Astrocyte (in vitro differentiated cells and primary cell): Measurements from ENCODE around the gene JAKMIP2. TPM values are rescaled to one million over a fixed set of nuclear protein-coding genes. Genes with fewer than 3 reads are reported as not detected.

Experiments
- DNase-seq: peaks from one replicate; pipeline ENCODE4 v3.0.0-alpha.2; 2010; ENCODE audit warnings: low read depth
- FAIRE-seq: peaks from 2 replicates; lab custom pipeline; 2011; peaks lifted over from hg19 to GRCh38; lab: Jason Lieb, UNC
- H2AFZ ChIP-seq: 2 replicates; pipeline ENCODE4 v1.6.0; 2012; ENCODE audit warnings: low read depth, low read length, inconsistent platforms
- H3K27ac ChIP-seq: 2 replicates; pipeline ENCODE4 v1.5.1; 2011; ENCODE audit warnings: low read depth, low read length, inconsistent platforms
- H3K27me3 ChIP-seq: 2 replicates; pipeline ENCODE4 v1.6.0; 2011; ENCODE audit warnings: low read length, inconsistent platforms; ENCODE audit not compliant: insufficient read depth
- H3K36me3 ChIP-seq: 2 replicates; pipeline ENCODE4 v1.5.1; 2011; ENCODE audit warnings: low read length, inconsistent platforms; ENCODE audit not compliant: insufficient read depth
- H3K4me1 ChIP-seq: 2 replicates; pipeline ENCODE4 v1.5.1; 2011; ENCODE audit warnings: low read length, inconsistent platforms; ENCODE audit not compliant: insufficient read depth
- H3K4me2 ChIP-seq: 2 replicates; pipeline ENCODE4 v1.6.0; 2012; ENCODE audit warnings: low read length, inconsistent platforms
- H3K4me3 ChIP-seq: 2 replicates; pipeline ENCODE4 v1.5.1; 2011; ENCODE audit warnings: low read depth, mild to moderate bottlenecking, low read length, inconsistent platforms; ENCODE audit not compliant: insufficient read depth
- H3K79me2 ChIP-seq: 2 replicates; pipeline ENCODE4 v1.6.0; 2012; ENCODE audit warnings: mild to moderate bottlenecking, low read length, inconsistent platforms; ENCODE audit not compliant: insufficient read depth
- H3K9ac ChIP-seq: 2 replicates; pipeline ENCODE4 v1.6.0; 2012; ENCODE audit warnings: mild to moderate bottlenecking, low read length, inconsistent platforms
- H3K9me3 ChIP-seq: 2 replicates; pipeline ENCODE4 v1.5.1; 2012; ENCODE audit warnings: low read depth, mild to moderate bottlenecking, low read length, inconsistent platforms; ENCODE audit not compliant: insufficient read depth
- H4K20me1 ChIP-seq: 2 replicates; pipeline ENCODE4 v1.6.0; 2012; ENCODE audit warnings: low read length, inconsistent platforms; ENCODE audit not compliant: insufficient read depth
- H3K27ac Mint-ChIP-seq: one replicate; pipeline ENCODE4 v1.8.0; 2021; ENCODE audit warnings: mild to moderate bottlenecking, mixed read lengths; ENCODE audit not compliant: unreplicated experiment
- H3K27me3 Mint-ChIP-seq: one replicate; pipeline ENCODE4 v1.8.0; 2021; ENCODE audit warnings: low read depth, mixed read lengths; ENCODE audit not compliant: unreplicated experiment
- H3K36me3 Mint-ChIP-seq: one replicate; pipeline ENCODE4 v1.8.0; 2021; ENCODE audit warnings: low read depth, mixed read lengths; ENCODE audit not compliant: unreplicated experiment
- H3K4me1 Mint-ChIP-seq: one replicate; pipeline ENCODE4 v1.8.0; 2021; ENCODE audit warnings: low read depth, mixed read lengths; ENCODE audit not compliant: unreplicated experiment
- H3K4me3 Mint-ChIP-seq: one replicate; pipeline ENCODE4 v1.8.0; 2021; ENCODE audit warnings: mild to moderate bottlenecking, moderate library complexity, mixed read lengths; ENCODE audit not compliant: unreplicated experiment
- H3K9me3 Mint-ChIP-seq: one replicate; pipeline ENCODE4 v1.8.0; 2021; ENCODE audit warnings: mild to moderate bottlenecking, mixed read lengths; ENCODE audit not compliant: unreplicated experiment
- CTCF ChIP-seq: IDR thresholded peaks from 2 replicates; pipeline ENCODE4 v1.5.1; 2011; ENCODE audit warnings: low read depth, mild to moderate bottlenecking, inconsistent platforms, low read length, moderate library complexity; ENCODE audit not compliant: insufficient read depth
- EZH2 ChIP-seq: IDR thresholded peaks from 2 replicates; pipeline ENCODE4 v1.6.1; 2012; ENCODE audit warnings: mild to moderate bottlenecking, low read length, inconsistent platforms; ENCODE audit not compliant: insufficient read depth
- total RNA-seq: library from RNA; stranded (reverse); gene quantifications from 2 replicates; pipeline ENCODE4 v1.2.1, GENCODE V29; 2021

JAKMIP2 gene
- total RNA-seq, 1 donor from 2014 or later = 15.1 TPM

- no peaks in the 10 kb centered on the region for H3K79me2 ChIP-seq
- DNase-seq = no peak
- no peak overlapping the region for H2AFZ ChIP-seq
- no peaks in the 10 kb centered on the region for H3K27me3 Mint-ChIP-seq
- H3K4me2 ChIP-seq = no peak overlapping the region
- no peak overlapping the region for H3K4me3 ChIP-seq
- no peak overlapping the region for H3K27ac ChIP-seq
- peaks cover 5% of the 10 kb centered on the region for H3K4me1 Mint-ChIP-seq
- no peak for FAIRE-seq
- no peaks in the 10 kb centered on the region for H3K4me1 ChIP-seq
- H3K9me3 Mint-ChIP-seq = peaks cover 5% of the 10 kb centered on the region
- no peaks in the 10 kb centered on the region for H3K27me3 ChIP-seq
- no peaks in the 10 kb centered on the region for H3K36me3 ChIP-seq
- no peak overlapping the region for H3K27ac Mint-ChIP-seq
- no peak overlapping the region for H3K9ac ChIP-seq
- H3K9me3 ChIP-seq = no peaks in the 10 kb centered on the region
- no peak overlapping the region for H3K4me3 Mint-ChIP-seq
- TF ChIP-seq CTCF (no peak), EZH2 (no peak)
- H3K36me3 Mint-ChIP-seq = peaks cover 3% of the 10 kb centered on the region
- H4K20me1 ChIP-seq = no peaks in the 10 kb centered on the region
Measured at GRCh38 chr5:147737921-147738320, 44.6 kb downstream of the JAKMIP2 start.

- peaks cover 5% of the 10 kb centered on the region for H3K9me3 Mint-ChIP-seq
Measured at GRCh38 chr5:147735621-147736125, 46.9 kb downstream of the JAKMIP2 start.

More at GRCh38 chr5:147735621-147736125, 46.9 kb downstream of the JAKMIP2 start:
- Histone ChIP-seq H3K4me3 (no peak overlapping the region), H3K27me3 (no peaks in the 10 kb centered on the region), H3K79me2 (no peaks in the 10 kb centered on the region), H3K27ac (no peak overlapping the region), H3K36me3 (no peaks in the 10 kb centered on the region), H3K9ac (no peak overlapping the region), H3K4me2 (no peak overlapping the region), H4K20me1 (no peaks in the 10 kb centered on the region), H3K9me3 (no peaks in the 10 kb centered on the region), H2AFZ (no peak overlapping the region), H3K4me1 (no peaks in the 10 kb centered on the region)
- H3K36me3 Mint-ChIP-seq = peaks cover 3% of the 10 kb centered on the region
- H3K27ac Mint-ChIP-seq = no peak overlapping the region
- no peak for TF ChIP-seq EZH2
- TF ChIP-seq CTCF = no peak
- FAIRE-seq (no peak), DNase-seq (no peak)
- H3K4me3 Mint-ChIP-seq = no peak overlapping the region
- no peaks in the 10 kb centered on the region for H3K27me3 Mint-ChIP-seq
- H3K4me1 Mint-ChIP-seq = no peaks in the 10 kb centered on the region
